Fibroblast of upper back skin (primary cell): ENCODE data around the gene LCE5A.
"Not testable (repeated sequence)": the region's sequence is repeated elsewhere in the genome, so short reads cannot be mapped to it uniquely, and the experiment has no call there.

ENCODE experiments used
- DNase-seq: peaks from one replicate; pipeline ENCODE4 v3.0.0-alpha.2; 2013

Gene LCE5A

GRCh38 chr1:152517237-152517811 lies 6.7 kb downstream of the LCE5A start:
- no peak for DNase-seq

GRCh38 chr1:152519851-152520250 lies 9.2 kb downstream of the LCE5A start:
- no peak for DNase-seq

- DNase-seq, result no peak
These were observed 10.0 kb downstream of the LCE5A start for GRCh38 chr1:152520561-152521090.

GRCh38 chr1:152525080-152525641 lies 14.6 kb downstream of the LCE5A start:
- no peak for DNase-seq

GRCh38 chr1:152533327-152533938 lies 22.8 kb downstream of the LCE5A start:
- peak; percentile 5 for DNase-seq

DNA sequence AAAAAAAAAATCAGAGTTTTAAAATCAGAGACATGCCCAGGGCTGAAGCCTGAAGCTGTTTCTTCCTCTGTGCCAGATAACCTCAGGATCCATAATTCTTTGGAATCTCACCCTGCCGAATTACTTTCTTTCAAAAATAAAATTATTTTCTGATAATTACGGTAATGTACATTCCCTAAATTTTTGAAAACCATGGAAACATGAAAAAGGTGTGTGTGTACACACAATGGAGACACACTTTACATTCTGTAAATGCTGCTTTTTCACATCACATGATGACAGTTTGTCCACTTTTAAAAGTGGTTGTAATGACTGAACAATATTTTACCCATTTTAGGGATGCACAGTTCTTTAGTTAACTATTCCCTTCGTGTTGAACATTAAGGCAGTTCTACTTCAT lies 25.2 kb downstream of the LCE5A start:
- DNase-seq, result no peak

- DNase-seq, result no peak
These were observed 26.9 kb downstream of the LCE5A start for GRCh38 chr1:152537496-152537895.

GRCh38 chr1:152539901-152540300 lies 29.3 kb downstream of the LCE5A start:
- DNase-seq, result no peak

- no peak for DNase-seq
These were observed 33.2 kb downstream of the LCE5A start for GRCh38 chr1:152543820-152544219.

GRCh38 chr1:152546704-152547103 lies 36.1 kb downstream of the LCE5A start:
- DNase-seq, result no peak

DNA sequence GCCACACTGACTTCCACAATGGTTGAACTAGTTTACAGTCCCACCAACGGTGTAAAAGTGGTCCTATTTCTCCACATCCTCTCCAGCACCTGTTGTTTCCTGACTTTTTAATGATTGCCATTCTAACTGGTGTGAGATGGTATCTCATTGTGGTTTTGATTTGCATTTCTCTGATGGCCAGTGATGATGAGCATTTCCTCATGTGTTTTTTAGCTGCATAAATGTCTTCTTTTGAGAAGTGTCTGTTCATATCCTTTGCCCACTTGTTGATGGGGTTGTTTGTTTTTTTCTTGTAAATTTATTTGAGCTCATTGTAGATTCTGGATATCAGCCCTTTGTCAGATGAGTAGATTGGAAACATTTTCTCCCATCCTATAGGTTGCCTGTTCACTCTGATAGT lies 37.8 kb downstream of the LCE5A start:
- DNase-seq, result not testable (repeated sequence)
